Measurements from ENCODE around the gene CTNNA2.

CTNNA2 gene

GRCh38 chr2:80169811-80170594, 657.2 kb downstream of the CTNNA2 start:
- no peak for TF ChIP-seq REST (IDR thresholded peaks at IDR 0.05; ENCODE audit: insufficient read depth in 1 of 2, low read depth in 2 of 2, low read length in 2 of 2)
- no peak for TF ChIP-seq SIN3A (IDR thresholded peaks at IDR 0.05; ENCODE audit: borderline replicate concordance, insufficient read depth, low read length)

- TF ChIP-seq TAF1 (IDR thresholded peaks at IDR 0.05; ENCODE audit: borderline replicate concordance, insufficient read depth, low read length) (no peak), REST (IDR thresholded peaks at IDR 0.05; ENCODE audit: insufficient read depth in 1 of 2, low read depth in 2 of 2, low read length in 2 of 2) (no peak), SIN3A (IDR thresholded peaks at IDR 0.05; ENCODE audit: borderline replicate concordance, insufficient read depth, low read length) (no peak), FOXP2 (optimal IDR thresholded peaks at IDR 0.05; ENCODE audit: borderline replicate concordance, extremely low read depth, extremely low read length, insufficient read depth) (no peak), POLR2AphosphoS5 (IDR thresholded peaks at IDR 0.05; ENCODE audit: low read depth, low read length) (no peak)
Observed at GRCh38 chr2:80185091-80185490, 672.2 kb downstream of the CTNNA2 start.

GRCh38 chr2:80186262-80186661, 673.4 kb downstream of the CTNNA2 start:
- TF ChIP-seq SIN3A (IDR thresholded peaks at IDR 0.05; ENCODE audit: borderline replicate concordance, insufficient read depth, low read length) (no peak), POLR2AphosphoS5 (IDR thresholded peaks at IDR 0.05; ENCODE audit: low read depth, low read length) (no peak), FOXP2 (optimal IDR thresholded peaks at IDR 0.05; ENCODE audit: borderline replicate concordance, extremely low read depth, extremely low read length, insufficient read depth) (no peak), TAF1 (IDR thresholded peaks at IDR 0.05; ENCODE audit: borderline replicate concordance, insufficient read depth, low read length) (no peak), REST (IDR thresholded peaks at IDR 0.05; ENCODE audit: insufficient read depth in 1 of 2, low read depth in 2 of 2, low read length in 2 of 2) (no peak)

GRCh38 chr2:80187156-80187555, 674.3 kb downstream of the CTNNA2 start:
- TF ChIP-seq TAF1 (IDR thresholded peaks at IDR 0.05; ENCODE audit: borderline replicate concordance, insufficient read depth, low read length) (no peak), REST (IDR thresholded peaks at IDR 0.05; ENCODE audit: insufficient read depth in 1 of 2, low read depth in 2 of 2, low read length in 2 of 2) (no peak), FOXP2 (optimal IDR thresholded peaks at IDR 0.05; ENCODE audit: borderline replicate concordance, extremely low read depth, extremely low read length, insufficient read depth) (no peak), SIN3A (IDR thresholded peaks at IDR 0.05; ENCODE audit: borderline replicate concordance, insufficient read depth, low read length) (no peak), POLR2AphosphoS5 (IDR thresholded peaks at IDR 0.05; ENCODE audit: low read depth, low read length) (no peak)

GRCh38 chr2:80190166-80190565, 677.3 kb downstream of the CTNNA2 start:
- TF ChIP-seq REST (IDR thresholded peaks at IDR 0.05; ENCODE audit: insufficient read depth in 1 of 2, low read depth in 2 of 2, low read length in 2 of 2) (no peak), POLR2AphosphoS5 (IDR thresholded peaks at IDR 0.05; ENCODE audit: low read depth, low read length) (no peak), SIN3A (IDR thresholded peaks at IDR 0.05; ENCODE audit: borderline replicate concordance, insufficient read depth, low read length) (no peak), FOXP2 (optimal IDR thresholded peaks at IDR 0.05; ENCODE audit: borderline replicate concordance, extremely low read depth, extremely low read length, insufficient read depth) (no peak), TAF1 (IDR thresholded peaks at IDR 0.05; ENCODE audit: borderline replicate concordance, insufficient read depth, low read length) (no peak)
